ENCODE data around the gene TCF7L1. TPM values are rescaled to one million over a fixed set of nuclear protein-coding genes. Genes with fewer than 3 reads are reported as not detected.
"Not testable (repeated sequence)": the region's sequence is repeated elsewhere in the genome, so short reads cannot be mapped to it uniquely, and the experiment has no call there.

TCF7L1 gene
- total RNA-seq, 2 donors from 2014 or later, result 0.12 TPM; not detected in 1

- no peak for ATAC-seq
- H3K4me1 Mint-ChIP-seq, result peaks cover 59% of the 10 kb centered on the region
- DNase-seq, result no peak
- H3K4me3 Mint-ChIP-seq, result peak overlapping the region; percentile 83
- H3K27me3 Mint-ChIP-seq, result no peaks in the 10 kb centered on the region
- H3K9me3 ChIP-seq (ENCODE audit: control insufficient read depth, low read length, poor library complexity, severe bottlenecking), result no peaks in the 10 kb centered on the region
- H3K36me3 Mint-ChIP-seq (ENCODE audit: low read depth), result peaks cover 23% of the 10 kb centered on the region
- peak overlapping the region; percentile 93 for H3K27ac Mint-ChIP-seq
Observed at GRCh38 chr2:85319796-85320195, 186.6 kb downstream of the TCF7L1 start.

DNA sequence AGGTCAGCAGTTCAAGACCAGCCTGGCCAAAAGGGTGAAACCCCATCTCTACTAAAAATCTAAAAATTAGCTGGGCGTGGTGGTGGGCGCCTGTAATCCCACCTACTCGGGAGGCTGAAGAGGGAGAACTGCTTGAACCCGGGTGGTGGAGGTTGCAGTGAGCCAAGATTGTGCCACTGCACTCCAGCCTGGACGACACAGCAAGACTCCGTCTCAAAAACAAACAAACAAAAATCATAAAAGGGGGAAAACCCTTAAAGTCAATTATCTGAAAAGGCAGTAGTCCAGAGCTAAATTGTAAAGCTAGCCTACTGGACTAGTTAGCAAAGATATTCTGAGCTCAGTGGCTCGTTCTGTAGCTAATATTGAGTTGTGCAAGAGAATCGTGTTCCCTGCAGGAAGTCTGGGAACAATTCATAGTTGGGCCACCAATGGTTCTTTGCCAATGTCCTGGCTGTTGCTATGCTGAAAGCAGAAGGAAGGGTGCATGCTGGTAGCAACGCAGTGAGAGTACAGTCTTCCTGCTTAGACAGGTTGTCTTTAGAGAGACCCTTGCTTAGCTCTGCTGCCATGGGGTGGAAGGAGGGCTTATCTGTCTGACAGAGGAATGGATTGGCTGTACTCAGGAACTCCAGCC lies 190.3 kb downstream of the TCF7L1 start:
- Mint-ChIP-seq H3K36me3 (ENCODE audit: low read depth) (peaks cover 31% of the 10 kb centered on the region), H3K27me3 (no peaks in the 10 kb centered on the region), H3K4me1 (peaks cover 74% of the 10 kb centered on the region), H3K27ac (peak overlapping the region; percentile 99), H3K4me3 (peak overlapping the region; percentile 99)
- no peak for DNase-seq
- ATAC-seq, result no peak
- H3K9me3 ChIP-seq (ENCODE audit: control insufficient read depth, low read length, poor library complexity, severe bottlenecking), result no peaks in the 10 kb centered on the region

- Mint-ChIP-seq H3K4me1 (peaks cover 72% of the 10 kb centered on the region), H3K27ac (peak overlapping the region; percentile 99), H3K36me3 (ENCODE audit: low read depth) (peaks cover 31% of the 10 kb centered on the region), H3K4me3 (peak overlapping the region; percentile 99)
- H3K9me3 ChIP-seq (ENCODE audit: control insufficient read depth, low read length, poor library complexity, severe bottlenecking); H3K27me3 Mint-ChIP-seq; DNase-seq; ATAC-seq: not testable (repeated sequence)
Observed at GRCh38 chr2:85323988-85324367, 190.8 kb downstream of the TCF7L1 start.

GRCh38 chr2:85324639-85325465 lies 191.7 kb downstream of the TCF7L1 start:
- H3K4me3 Mint-ChIP-seq, result peak overlapping the region; percentile 99
- ATAC-seq, result no peak
- peaks cover 28% of the 10 kb centered on the region for H3K36me3 Mint-ChIP-seq (ENCODE audit: low read depth)

DNA sequence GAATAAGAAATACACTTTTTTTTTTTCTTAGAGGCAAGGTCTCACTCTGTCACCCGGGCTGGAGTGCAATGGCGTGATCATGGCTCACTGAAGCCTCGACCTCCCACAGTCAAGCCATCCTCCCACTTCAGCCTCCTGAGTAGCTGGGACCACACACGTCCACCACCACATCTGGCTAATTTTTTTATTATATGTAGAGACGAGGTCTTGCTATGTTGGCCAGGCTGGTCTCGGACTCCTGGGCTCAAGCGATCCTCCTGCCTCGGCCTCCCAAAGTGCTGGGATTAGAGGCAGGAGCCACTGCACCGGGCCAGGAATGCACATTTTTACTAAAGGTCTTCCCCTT lies 192.2 kb downstream of the TCF7L1 start:
- Mint-ChIP-seq H3K4me3 (peak overlapping the region; percentile 99), H3K36me3 (ENCODE audit: low read depth) (peaks cover 23% of the 10 kb centered on the region), H3K27ac (peak overlapping the region; percentile 99), H3K4me1 (peaks cover 63% of the 10 kb centered on the region), H3K27me3 (no peaks in the 10 kb centered on the region)
- DNase-seq (no peak), ATAC-seq (no peak)
- H3K9me3 ChIP-seq (ENCODE audit: control insufficient read depth, low read length, poor library complexity, severe bottlenecking), result no peaks in the 10 kb centered on the region

More at GRCh38 chr2:85324639-85325465, 191.7 kb downstream of the TCF7L1 start:
- DNase-seq, result no peak
- H3K9me3 ChIP-seq (ENCODE audit: control insufficient read depth, low read length, poor library complexity, severe bottlenecking), result no peaks in the 10 kb centered on the region
- peak overlapping the region; percentile 99 for H3K27ac Mint-ChIP-seq
- no peaks in the 10 kb centered on the region for H3K27me3 Mint-ChIP-seq
- H3K4me1 Mint-ChIP-seq, result peaks cover 69% of the 10 kb centered on the region

- H3K4me1 Mint-ChIP-seq, result peaks cover 53% of the 10 kb centered on the region
- peak overlapping the region; percentile 99 for H3K4me3 Mint-ChIP-seq
Observed at GRCh38 chr2:85326406-85327159, 193.4 kb downstream of the TCF7L1 start.

GRCh38 chr2:85327160-85327821 lies 194.1 kb downstream of the TCF7L1 start:
- peak; percentile 24 for ATAC-seq
- no peaks in the 10 kb centered on the region for H3K27me3 Mint-ChIP-seq
- DNase-seq, result peak; percentile 25 to 38 (median 26)
- H3K27ac Mint-ChIP-seq, result peak overlapping the region; percentile 99
- peaks cover 18% of the 10 kb centered on the region for H3K36me3 Mint-ChIP-seq (ENCODE audit: low read depth)
- peak overlapping the region; percentile 99 for H3K4me3 Mint-ChIP-seq
- H3K9me3 ChIP-seq (ENCODE audit: control insufficient read depth, low read length, poor library complexity, severe bottlenecking), result no peaks in the 10 kb centered on the region
- H3K4me1 Mint-ChIP-seq, result peaks cover 46% of the 10 kb centered on the region

More at GRCh38 chr2:85326406-85327159, 193.4 kb downstream of the TCF7L1 start:
- ATAC-seq (peak; percentile 39), DNase-seq (peak in 2 of 3 donors; percentile 16 to 36)
- Mint-ChIP-seq H3K36me3 (ENCODE audit: low read depth) (peaks cover 18% of the 10 kb centered on the region), H3K27me3 (no peaks in the 10 kb centered on the region), H3K27ac (peak overlapping the region; percentile 99)
- no peaks in the 10 kb centered on the region for H3K9me3 ChIP-seq (ENCODE audit: control insufficient read depth, low read length, poor library complexity, severe bottlenecking)

DNA sequence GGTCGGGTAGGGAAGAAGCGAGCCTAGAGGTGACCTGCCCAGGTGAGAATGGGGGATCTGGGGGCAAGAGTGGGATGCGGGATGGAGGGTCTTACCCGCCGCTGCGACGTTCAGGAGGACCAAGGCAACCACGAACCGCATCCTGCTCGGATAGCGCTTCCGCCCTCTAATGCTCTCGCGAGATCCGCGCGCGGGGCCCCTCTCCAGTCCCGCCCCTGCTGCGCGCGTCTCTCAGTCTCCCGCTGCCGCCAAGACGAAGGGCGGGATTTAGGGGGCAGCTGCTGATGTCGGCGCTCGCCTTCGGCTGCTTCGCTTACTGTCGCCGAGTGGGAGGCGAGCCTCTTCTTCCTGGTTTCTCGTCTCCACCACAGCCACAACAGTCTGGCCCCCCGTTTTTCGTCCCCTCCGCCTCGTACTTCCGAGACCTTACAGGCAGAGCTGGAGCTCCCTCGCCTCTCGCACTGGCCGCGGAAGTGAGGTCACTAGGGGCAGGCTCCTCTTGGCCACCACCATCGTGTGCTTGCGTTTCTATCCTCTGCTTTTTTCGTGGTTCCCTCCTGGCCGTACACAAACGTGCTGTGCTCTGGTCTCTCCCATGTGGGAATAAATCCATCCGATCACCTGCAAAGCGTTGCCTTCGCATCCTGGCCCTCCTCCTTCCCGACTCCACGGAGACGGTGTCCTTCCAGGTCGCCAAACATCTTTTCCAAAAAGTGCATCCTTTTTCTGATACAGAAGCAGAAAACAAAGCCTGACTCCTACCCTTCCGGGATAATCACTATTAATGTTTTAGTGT lies 194.8 kb downstream of the TCF7L1 start, which contains the start of gene TGOLN2:
TSS of gene TGOLN2 (minus strand) at position 168 of the 796 bp plus-strand sequence. CDS start at position 141, 27 bp downstream.
- ATAC-seq, result peak; percentile 89
- no peaks in the 10 kb centered on the region for H3K9me3 ChIP-seq (ENCODE audit: control insufficient read depth, low read length, poor library complexity, severe bottlenecking)
- Mint-ChIP-seq H3K4me3 (peak within 1 kb of the TSS; percentile 99), H3K4me1 (peaks cover 39% of the 10 kb centered on the region), H3K27ac (peak within 1 kb of the TSS; percentile 99), H3K27me3 (no peaks in the 10 kb centered on the region), H3K36me3 (ENCODE audit: low read depth) (peaks cover 18% of the 10 kb centered on the region)
- peak; percentile 89 to 93 (median 90) for DNase-seq

DNA sequence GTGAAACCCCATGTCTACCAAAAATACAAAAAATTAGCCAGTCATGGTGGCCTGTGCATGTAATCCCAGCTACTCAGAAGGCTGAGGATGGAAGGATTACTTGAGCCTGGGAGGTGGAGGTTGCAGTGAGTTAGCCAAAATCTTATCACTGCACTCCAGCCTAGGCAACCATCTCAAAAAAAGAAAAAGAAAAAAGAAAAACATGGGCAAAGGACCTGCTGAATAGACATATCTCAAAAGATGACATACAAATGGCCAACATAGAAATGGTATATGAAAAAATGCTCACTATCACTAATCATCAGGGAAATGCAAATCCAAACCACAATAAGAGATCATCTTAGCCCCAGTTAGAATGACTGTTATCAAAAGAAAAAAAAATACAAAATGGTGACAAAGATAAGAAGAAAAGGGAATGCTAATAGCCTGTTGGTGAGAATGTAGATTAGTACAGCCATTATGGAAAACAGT lies 196.0 kb downstream of the TCF7L1 start:
- DNase-seq, result no peak
- Mint-ChIP-seq H3K27me3 (no peaks in the 10 kb centered on the region), H3K4me3 (peak overlapping the region; percentile 43), H3K36me3 (ENCODE audit: low read depth) (peaks cover 13% of the 10 kb centered on the region), H3K27ac (peak overlapping the region; percentile 99), H3K4me1 (peaks cover 32% of the 10 kb centered on the region)
- no peaks in the 10 kb centered on the region for H3K9me3 ChIP-seq (ENCODE audit: control insufficient read depth, low read length, poor library complexity, severe bottlenecking)
- no peak for ATAC-seq

DNA sequence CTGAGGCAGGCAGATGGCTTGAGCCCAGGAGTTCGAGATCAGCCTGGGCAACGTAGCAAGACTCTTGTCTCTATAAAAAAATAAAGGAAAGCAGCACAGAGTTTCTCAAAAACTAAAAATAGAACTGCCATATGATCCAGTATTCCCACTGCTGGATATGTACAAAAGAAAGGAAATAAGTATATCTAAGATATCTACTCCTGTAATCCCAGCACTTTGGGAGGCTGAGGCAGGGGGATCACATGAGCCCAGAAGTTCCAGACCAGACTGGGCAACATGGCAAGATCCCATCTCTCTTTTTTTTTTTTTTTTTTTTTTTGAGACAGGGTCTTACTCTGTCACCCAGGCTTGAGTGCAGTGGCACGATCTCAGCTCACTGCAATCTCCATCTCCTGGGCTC lies 196.5 kb downstream of the TCF7L1 start:
- H3K27me3 Mint-ChIP-seq; ATAC-seq; DNase-seq; H3K9me3 ChIP-seq (ENCODE audit: control insufficient read depth, low read length, poor library complexity, severe bottlenecking); H3K27ac Mint-ChIP-seq: not testable (repeated sequence)
- peaks cover 32% of the 10 kb centered on the region for H3K4me1 Mint-ChIP-seq
- H3K36me3 Mint-ChIP-seq (ENCODE audit: low read depth), result peaks cover 13% of the 10 kb centered on the region
- peak overlapping the region; percentile 43 for H3K4me3 Mint-ChIP-seq

- peaks cover 10% of the 10 kb centered on the region for H3K36me3 Mint-ChIP-seq (ENCODE audit: low read depth)
- H3K4me1 Mint-ChIP-seq, result peaks cover 22% of the 10 kb centered on the region
- no peak for ATAC-seq
- H3K4me3 Mint-ChIP-seq, result peak overlapping the region; percentile 50
- H3K9me3 ChIP-seq (ENCODE audit: control insufficient read depth, low read length, poor library complexity, severe bottlenecking), result no peaks in the 10 kb centered on the region
- DNase-seq, result no peak
- H3K27me3 Mint-ChIP-seq, result no peaks in the 10 kb centered on the region
- peak overlapping the region; percentile 41 for H3K27ac Mint-ChIP-seq
Observed at GRCh38 chr2:85330839-85331636, 197.8 kb downstream of the TCF7L1 start.
